RWPE2 (cell line): Measurements from ENCODE around the gene CERK.
A peak's percentile ranks its signal among the peaks of the same experiment; 100 is the strongest.

Source experiments
- ATAC-seq: fragments of 200-7000 bp; cut with Tn5 transposase; 3 replicates; pipeline ENCODE4 v1.9.1; 2021; ENCODE audit warnings: low read depth
- DNase-seq: peaks from one replicate; pipeline ENCODE4 v3.0.0-alpha.2; 2020; ENCODE audit warnings: low spot score
- H3K27ac ChIP-seq: fragments of 450-650 bp; 2 replicates; pipeline ENCODE4 v1.5.1; 2017; ENCODE audit warnings: mild to moderate bottlenecking; ENCODE audit not compliant: poor library complexity, severe bottlenecking
- H3K27me3 ChIP-seq: fragments of 250-450 bp; sonication (Bioruptor Pico); 2 replicates; pipeline ENCODE4 v1.5.1; 2021; ENCODE audit warnings: mild to moderate bottlenecking, moderate library complexity; ENCODE audit not compliant: insufficient read depth, poor library complexity, severe bottlenecking
- H3K36me3 ChIP-seq: fragments of 250-450 bp; sonication (Bioruptor Pico); 2 replicates; pipeline ENCODE4 v1.5.1; 2020; ENCODE audit warnings: low read depth, mild to moderate bottlenecking, moderate library complexity
- H3K4me1 ChIP-seq: fragments of 250-450 bp; sonication (Bioruptor Pico); 2 replicates; pipeline ENCODE4 v1.5.1; 2021; ENCODE audit warnings: mild to moderate bottlenecking, moderate library complexity; ENCODE audit not compliant: insufficient read depth, poor library complexity, severe bottlenecking
- H3K4me3 ChIP-seq: fragments of 250-450 bp; sonication (Bioruptor Pico); 2 replicates; pipeline ENCODE4 v1.5.1; 2021; ENCODE audit warnings: mild to moderate bottlenecking, moderate library complexity; ENCODE audit not compliant: severe bottlenecking
- H3K9me3 ChIP-seq: fragments of 250-450 bp; sonication (Bioruptor Pico); 2 replicates; pipeline ENCODE4 v1.5.1; 2021; ENCODE audit warnings: mild to moderate bottlenecking, moderate library complexity; ENCODE audit not compliant: severe bottlenecking
- TF ChIP-seq, protein P1 (sequence below): fragments of 450-650 bp; IDR thresholded peaks from one replicate; pipeline ENCODE4 v1.5.1; 2017; ENCODE audit warnings: mild to moderate bottlenecking, moderate library complexity; ENCODE audit not compliant: poor library complexity, severe bottlenecking

Gene CERK

GRCh38 chr22:46739094-46739870 is 1.2 kb upstream of the CERK start:
- Histone ChIP-seq H3K36me3 (peaks cover 7% of the 10 kb centered on the region; the same call in 1 of the 2 replicates), H3K27me3 (no peaks in the 10 kb centered on the region), H3K4me3 (peak overlapping the region; percentile 95), H3K27ac (peak overlapping the region; percentile 80), H3K4me1 (peaks cover 9% of the 10 kb centered on the region), H3K9me3 (no peaks in the 10 kb centered on the region)
- TF ChIP-seq, protein P1, sequence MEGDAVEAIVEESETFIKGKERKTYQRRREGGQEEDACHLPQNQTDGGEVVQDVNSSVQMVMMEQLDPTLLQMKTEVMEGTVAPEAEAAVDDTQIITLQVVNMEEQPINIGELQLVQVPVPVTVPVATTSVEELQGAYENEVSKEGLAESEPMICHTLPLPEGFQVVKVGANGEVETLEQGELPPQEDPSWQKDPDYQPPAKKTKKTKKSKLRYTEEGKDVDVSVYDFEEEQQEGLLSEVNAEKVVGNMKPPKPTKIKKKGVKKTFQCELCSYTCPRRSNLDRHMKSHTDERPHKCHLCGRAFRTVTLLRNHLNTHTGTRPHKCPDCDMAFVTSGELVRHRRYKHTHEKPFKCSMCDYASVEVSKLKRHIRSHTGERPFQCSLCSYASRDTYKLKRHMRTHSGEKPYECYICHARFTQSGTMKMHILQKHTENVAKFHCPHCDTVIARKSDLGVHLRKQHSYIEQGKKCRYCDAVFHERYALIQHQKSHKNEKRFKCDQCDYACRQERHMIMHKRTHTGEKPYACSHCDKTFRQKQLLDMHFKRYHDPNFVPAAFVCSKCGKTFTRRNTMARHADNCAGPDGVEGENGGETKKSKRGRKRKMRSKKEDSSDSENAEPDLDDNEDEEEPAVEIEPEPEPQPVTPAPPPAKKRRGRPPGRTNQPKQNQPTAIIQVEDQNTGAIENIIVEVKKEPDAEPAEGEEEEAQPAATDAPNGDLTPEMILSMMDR = peak; percentile 81
- DNase-seq = peak; percentile 86
- ATAC-seq = peak; percentile 88

- ATAC-seq = peak; percentile 64
- Histone ChIP-seq H3K4me1 (peaks cover 9% of the 10 kb centered on the region), H3K27ac (peak overlapping the region; percentile 80), H3K9me3 (no peaks in the 10 kb centered on the region), H3K4me3 (peak overlapping the region; percentile 95), H3K27me3 (no peaks in the 10 kb centered on the region), H3K36me3 (peaks cover 7% of the 10 kb centered on the region; the same call in 1 of the 2 replicates)
- TF ChIP-seq, protein P1 = no peak
- no peak for DNase-seq
Measured at GRCh38 chr22:46738647-46739093, 618 bp upstream of the CERK start.

DNA sequence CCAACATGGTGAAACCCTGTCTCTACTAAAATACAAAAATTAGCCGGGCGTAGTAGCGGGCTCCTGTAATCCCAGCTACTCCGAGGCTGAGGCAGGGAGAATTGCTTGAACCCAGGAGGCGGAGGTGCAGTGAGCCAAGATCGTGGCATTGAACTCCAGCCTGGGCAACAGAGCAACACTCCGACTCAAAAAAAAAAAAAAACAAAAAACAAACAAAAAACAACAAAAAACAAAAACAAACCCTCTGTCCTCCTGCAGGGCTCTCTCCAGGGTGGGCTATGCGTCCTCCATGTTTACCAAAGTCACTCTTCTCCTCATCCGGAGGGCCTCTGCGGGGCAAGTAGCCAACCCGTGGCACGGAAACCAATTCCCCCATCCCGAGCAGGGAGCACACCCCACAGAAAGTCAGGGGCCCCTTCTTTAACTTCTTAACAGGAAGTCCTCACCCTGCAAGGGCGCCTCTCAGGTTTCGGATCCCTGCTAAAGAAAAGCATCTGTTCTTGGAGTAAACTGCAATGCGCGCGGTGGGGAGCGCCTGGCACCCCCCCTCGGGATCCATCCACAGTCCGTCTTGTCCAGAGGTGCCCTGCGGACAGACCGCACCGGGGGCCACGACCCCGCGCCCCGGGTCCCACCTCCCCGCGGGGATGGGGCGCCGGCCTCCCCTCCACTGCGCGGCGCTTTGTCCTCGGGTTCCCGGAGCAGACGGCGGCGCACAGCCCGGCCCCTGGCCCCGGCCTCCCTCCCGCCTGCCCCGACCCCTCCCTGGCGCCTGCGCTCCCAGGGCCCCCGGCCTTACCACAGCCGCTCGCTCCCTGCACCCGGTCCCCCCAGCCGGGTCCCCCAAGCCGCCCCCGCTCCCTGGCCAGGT is 712 bp downstream of the CERK start:
- Histone ChIP-seq H3K4me3 (peak overlapping the region; percentile 95), H3K4me1 (peaks cover 5% of the 10 kb centered on the region), H3K36me3 (peaks cover 7% of the 10 kb centered on the region; the same call in 1 of the 2 replicates), H3K27ac (peak overlapping the region; percentile 80), H3K9me3 (no peaks in the 10 kb centered on the region), H3K27me3 (no peaks in the 10 kb centered on the region)
- no peak for ATAC-seq
- DNase-seq = no peak
- TF ChIP-seq, protein P1 = no peak

DNA sequence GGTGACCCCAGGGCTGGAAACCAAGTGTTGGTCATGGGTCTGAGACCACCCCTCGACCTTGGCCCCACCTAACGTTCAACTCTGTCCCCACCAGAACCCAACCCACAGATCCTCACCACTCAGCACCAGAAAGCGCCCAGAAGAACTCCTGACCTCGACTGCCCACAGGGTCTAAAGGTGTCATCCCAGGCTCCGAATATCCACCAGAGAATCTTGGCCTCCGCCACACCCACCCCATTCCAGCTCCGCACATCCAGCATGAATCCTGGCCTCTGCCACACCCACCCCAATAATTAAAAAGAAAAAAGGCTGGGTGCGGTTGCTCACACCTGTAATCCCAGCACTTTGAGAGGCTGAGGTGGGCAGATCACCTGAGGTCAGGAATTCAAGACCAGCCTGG is 1.3 kb downstream of the CERK start:
- H3K27me3 ChIP-seq = no peaks in the 10 kb centered on the region
- peaks cover 7% of the 10 kb centered on the region; the same call in 1 of the 2 replicates for H3K36me3 ChIP-seq
- TF ChIP-seq, protein P1 = no peak
- H3K27ac ChIP-seq = no peak overlapping the region
- H3K4me1 ChIP-seq = peaks cover 8% of the 10 kb centered on the region
- H3K4me3 ChIP-seq = peak overlapping the region; percentile 95
- no peaks in the 10 kb centered on the region for H3K9me3 ChIP-seq
- ATAC-seq (no peak), DNase-seq (no peak)
